Sigmoid colon (tissue), 7 donors: ENCODE data around the gene NCAPG2. TPM values are rescaled to one million over a fixed set of nuclear protein-coding genes. Genes with fewer than 3 reads are reported as not detected.

ENCODE experiments used
- DNase-seq: peaks from one replicate; pipeline ENCODE4 v3.0.0-alpha.2; 2019
- H3K27ac ChIP-seq, 4 donors: fragments of 200-600 bp; sonication (generic); one replicate each; pipeline ENCODE4 v1.5.1; 2016 to 2019; ENCODE audit warnings: mild to moderate bottlenecking in 1 of 4
- H3K27me3 ChIP-seq, 3 donors: fragments of 200-600 bp; sonication (generic); one replicate each; pipeline ENCODE4 v1.5.1; 2019; ENCODE audit warnings: mild to moderate bottlenecking in 1 of 3
- H3K36me3 ChIP-seq, 4 donors: fragments of 200-600 bp; sonication (generic); one replicate each; pipeline ENCODE4 v1.5.1; 2016 to 2019
- H3K4me1 ChIP-seq, 4 donors: fragments of 200-600 bp; sonication (generic); one replicate each; pipeline ENCODE4 v1.5.1; 2017 to 2019
- H3K4me3 ChIP-seq, 4 donors: fragments of 200-600 bp; sonication (generic); one replicate each; pipeline ENCODE4 v1.5.1; 2017 to 2019; ENCODE audit warnings: mild to moderate bottlenecking in 2 of 4, moderate library complexity in 1 of 4
- H3K9me3 ChIP-seq, 4 donors: fragments of 200-600 bp in 3 of 4; sonication (generic) in 3 of 4; one replicate each; pipeline versions ENCODE4 v1.5.1 to v1.6.1; 2013 to 2019
- EP300 ChIP-seq, 4 donors: sonication (generic); formaldehyde crosslinking; IDR thresholded peaks; one replicate each; pipeline ENCODE4 v1.6.1; 2017; ENCODE audit warnings: antibody characterized with exemption in 4 of 4
- POLR2A ChIP-seq, 2 donors: fragments of 450-650 bp; IDR thresholded peaks; one replicate each; pipeline ENCODE4 v1.6.1; 2016; ENCODE audit warnings: antibody characterized with exemption in 2 of 2, mild to moderate bottlenecking in 2 of 2, moderate library complexity in 2 of 2
- POLR2AphosphoS5 ChIP-seq, 4 donors: sonication (generic); formaldehyde crosslinking; IDR thresholded peaks; one replicate each; pipeline ENCODE4 v1.6.1; 2017; ENCODE audit warnings: antibody characterized with exemption in 4 of 4
- WGBS, 2 donors: extraction: QIAGEN DNeasy Blood & Tissue Kit; methylation state at CpG; one replicate each; pipeline ENCODE4 v1.1.7; 2013; 5-methylcytosine and 5-hydroxymethylcytosine counted together
- intact Hi-C: fragments of 100-400 bp; cut with DNase I; formaldehyde crosslinking; loops from one replicate; pipeline ENCODE4 v1.15.1; 2023
- polyA plus RNA-seq, 3 donors: library from polyadenylated mRNA; stranded (reverse); fragments of 200-250 nt; gene quantifications; one replicate each; pipeline ENCODE4 v1.2.3, GENCODE V29; 2013
- total RNA-seq, 4 donors: library from RNA; depleted of rRNA; stranded (reverse); fragments of >200 nt; gene quantifications; one replicate each; pipeline ENCODE4 v1.1.0, GENCODE V29; 2016
- TF ChIP-seq, protein P1 (sequence below), 4 experiments: fragments of 450-650 bp in 3 of 4; fragments of 200-600 bp in 1 of 4; IDR thresholded peaks; one replicate each; pipeline ENCODE4 v1.5.1; 2016 to 2019; ENCODE audit warnings: antibody characterized with exemption in 4 of 4, mild to moderate bottlenecking in 3 of 4, moderate library complexity in 2 of 4
- donor health status: healthy with polysubstance abuse.
- donor health status: Bipolar disorder and iron deficiency.
- donor health status: healthy.

The NCAPG2 gene
- total and polyA plus RNA-seq, 7 donors: 1.2 to 11.5 (median 4.4) TPM

DNA sequence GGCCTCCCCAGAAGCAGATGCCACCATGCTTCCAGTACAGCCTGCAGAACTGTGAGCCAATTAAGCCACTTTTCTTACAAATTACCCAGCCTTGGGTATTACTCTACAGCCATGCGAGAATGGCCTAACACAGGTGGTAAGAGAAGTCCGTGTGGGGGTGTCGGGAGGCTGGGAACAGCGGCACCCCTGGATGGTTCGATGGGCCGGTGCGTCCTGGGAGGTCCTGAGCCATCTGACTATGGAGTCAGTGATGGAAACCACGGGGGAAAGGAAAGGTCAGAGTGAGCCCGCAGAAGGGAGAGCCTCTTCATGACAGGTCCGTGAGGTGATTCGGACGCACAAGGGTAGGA, 114.4 kb downstream of the NCAPG2 start:
- DNase-seq: no peak
- TF ChIP-seq, protein P1, sequence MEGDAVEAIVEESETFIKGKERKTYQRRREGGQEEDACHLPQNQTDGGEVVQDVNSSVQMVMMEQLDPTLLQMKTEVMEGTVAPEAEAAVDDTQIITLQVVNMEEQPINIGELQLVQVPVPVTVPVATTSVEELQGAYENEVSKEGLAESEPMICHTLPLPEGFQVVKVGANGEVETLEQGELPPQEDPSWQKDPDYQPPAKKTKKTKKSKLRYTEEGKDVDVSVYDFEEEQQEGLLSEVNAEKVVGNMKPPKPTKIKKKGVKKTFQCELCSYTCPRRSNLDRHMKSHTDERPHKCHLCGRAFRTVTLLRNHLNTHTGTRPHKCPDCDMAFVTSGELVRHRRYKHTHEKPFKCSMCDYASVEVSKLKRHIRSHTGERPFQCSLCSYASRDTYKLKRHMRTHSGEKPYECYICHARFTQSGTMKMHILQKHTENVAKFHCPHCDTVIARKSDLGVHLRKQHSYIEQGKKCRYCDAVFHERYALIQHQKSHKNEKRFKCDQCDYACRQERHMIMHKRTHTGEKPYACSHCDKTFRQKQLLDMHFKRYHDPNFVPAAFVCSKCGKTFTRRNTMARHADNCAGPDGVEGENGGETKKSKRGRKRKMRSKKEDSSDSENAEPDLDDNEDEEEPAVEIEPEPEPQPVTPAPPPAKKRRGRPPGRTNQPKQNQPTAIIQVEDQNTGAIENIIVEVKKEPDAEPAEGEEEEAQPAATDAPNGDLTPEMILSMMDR (IDR thresholded peaks at IDR 0.05): no peak
- TF ChIP-seq POLR2A (IDR thresholded peaks at IDR 0.05) (no peak), EP300 (IDR thresholded peaks at IDR 0.05) (no peak), POLR2AphosphoS5 (IDR thresholded peaks at IDR 0.05) (no peak)
- no peak overlapping the region for H3K27ac ChIP-seq
- H3K4me3 ChIP-seq: no peak overlapping the region
- intact Hi-C loops: no loop called here
- 89 to 92% methylated on average over 12 of the region's 12 CpGs for WGBS, 2 donors
- no peaks in the 10 kb centered on the region for H3K9me3 ChIP-seq
- peaks cover 2 to 18% (median 17%) of the 10 kb centered on the region in 3 donors for H3K27me3 ChIP-seq
- peaks cover 0 to 28% (median 26%) of the 10 kb centered on the region in 4 donors for H3K4me1 ChIP-seq
- no peaks in the 10 kb centered on the region for H3K36me3 ChIP-seq

DNA sequence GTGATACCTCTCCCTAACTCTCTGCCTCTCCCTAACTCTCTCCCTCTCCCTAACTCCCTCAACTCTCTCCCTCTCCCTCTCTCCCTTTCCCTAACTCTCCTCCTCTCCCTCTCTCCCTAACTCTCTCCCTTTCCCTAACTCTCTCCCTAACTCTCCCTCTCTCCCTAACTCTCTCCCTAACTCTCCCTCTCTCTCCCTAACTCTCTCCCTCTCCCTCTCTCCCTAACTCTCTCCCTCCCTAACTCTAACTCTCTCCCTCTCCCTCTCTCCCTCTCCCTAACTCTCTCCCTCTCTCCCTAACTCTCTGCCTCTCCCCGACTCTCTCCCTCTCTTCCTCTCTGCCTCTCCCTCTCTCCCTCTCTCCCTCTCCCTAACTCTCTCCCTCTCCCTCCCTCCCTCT, 115.0 kb downstream of the NCAPG2 start:
- DNase-seq: no peak
- Histone ChIP-seq H3K9me3 (no peaks in the 10 kb centered on the region), H3K27me3 (peaks cover 2 to 23% (median 21%) of the 10 kb centered on the region in 3 donors), H3K36me3 (no peaks in the 10 kb centered on the region), H3K27ac (no peak overlapping the region), H3K4me1 (peaks cover 0 to 28% (median 26%) of the 10 kb centered on the region in 4 donors), H3K4me3 (no peak overlapping the region)
- no peak for TF ChIP-seq EP300 (IDR thresholded peaks at IDR 0.05)
- TF ChIP-seq, protein P1 (IDR thresholded peaks at IDR 0.05): no peak
- intact Hi-C loops: loop anchor here (5.0 kb wide), 1 partner anchor 192 kb away; no protein-coding TSS in a partner anchor
- WGBS, 2 donors: 42 to 64% methylated on average over 1 of the region's 1 CpG

DNA sequence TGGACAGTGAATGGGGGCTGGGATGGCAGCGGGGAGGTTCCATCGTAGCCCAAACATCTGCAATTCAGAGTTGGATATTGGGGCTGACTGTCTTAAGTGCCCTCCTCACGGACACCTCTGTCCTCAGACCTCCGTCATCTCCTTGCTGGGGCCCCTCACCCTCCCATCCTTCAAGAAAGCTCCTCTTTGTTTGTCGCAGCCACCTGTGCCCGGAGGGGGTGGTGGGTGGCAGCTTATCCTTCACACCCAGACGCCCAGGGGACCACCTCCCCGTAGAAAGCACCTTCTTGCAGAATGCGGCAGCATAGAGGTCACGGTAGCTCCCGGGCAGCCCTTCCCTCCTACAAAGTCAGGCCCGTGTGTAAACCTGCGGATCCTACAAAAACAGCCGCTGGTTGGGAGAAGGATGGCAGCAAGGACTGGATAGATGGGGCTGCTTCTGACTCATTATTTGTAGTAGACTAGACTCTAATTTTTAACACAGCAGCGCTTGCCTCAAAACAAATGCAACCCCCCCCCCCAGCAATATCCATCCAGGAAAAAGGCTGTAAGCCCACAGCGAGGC, 115.6 kb downstream of the NCAPG2 start:
- Histone ChIP-seq H3K36me3 (no peaks in the 10 kb centered on the region), H3K4me3 (no peak overlapping the region), H3K9me3 (no peaks in the 10 kb centered on the region), H3K27ac (no peak overlapping the region), H3K27me3 (peaks cover 2 to 29% (median 24%) of the 10 kb centered on the region in 3 donors), H3K4me1 (peaks cover 0 to 28% (median 26%) of the 10 kb centered on the region in 4 donors)
- TF ChIP-seq EP300 (IDR thresholded peaks at IDR 0.05): no peak
- no peak for TF ChIP-seq POLR2AphosphoS5 (IDR thresholded peaks at IDR 0.05)
- TF ChIP-seq, protein P1 (IDR thresholded peaks at IDR 0.05): no peak
- no peak for TF ChIP-seq POLR2A (IDR thresholded peaks at IDR 0.05)
- peak; percentile 59 for DNase-seq
- 62 to 76% methylated on average over 16 of the region's 16 CpGs for WGBS, 2 donors
- intact Hi-C loops: loop anchor here (5.0 kb wide), 1 partner anchor 192 kb away; no protein-coding TSS in a partner anchor

DNA sequence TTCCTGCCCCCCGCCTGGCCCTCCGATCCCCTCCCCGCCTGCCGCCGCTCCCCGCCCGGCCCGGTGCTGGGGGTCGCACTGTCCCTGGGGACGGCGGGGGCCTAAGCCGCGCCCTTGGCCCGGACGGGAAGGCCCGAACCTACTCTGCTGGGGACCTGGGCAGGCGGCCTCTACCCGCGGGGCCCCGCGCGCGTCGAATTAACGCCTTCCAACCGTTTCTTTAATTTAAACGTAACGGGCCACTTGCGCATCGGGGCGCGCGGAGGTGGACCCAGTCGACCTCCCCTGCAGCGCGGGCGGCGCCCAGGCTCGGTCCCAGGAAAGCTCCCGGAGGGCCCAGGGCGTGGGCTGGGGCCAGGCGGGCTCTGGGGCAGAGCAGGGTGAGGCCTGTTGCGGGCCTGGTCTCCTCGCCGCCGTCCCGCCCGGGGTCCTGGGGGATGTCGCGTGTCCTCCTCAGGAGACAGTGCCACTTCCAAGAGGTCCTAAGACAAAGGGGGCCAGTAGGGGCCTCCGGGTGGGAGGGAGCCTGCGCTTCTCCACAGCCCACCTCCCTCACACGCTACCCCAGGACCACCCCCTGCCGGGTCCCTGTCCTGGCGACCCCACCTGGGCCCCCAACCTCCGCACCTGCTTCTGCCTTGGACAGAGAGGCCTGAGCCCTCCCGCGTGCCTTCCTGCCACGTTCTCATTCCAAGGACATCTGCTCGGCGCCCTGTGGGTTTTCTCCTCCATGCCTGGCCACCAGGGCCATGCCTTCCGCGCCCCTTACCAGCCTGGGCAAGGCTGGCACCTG, 116.3 kb downstream of the NCAPG2 start:
- 14 to 21% methylated on average over 63 of the region's 63 CpGs for WGBS, 2 donors
- Histone ChIP-seq H3K4me3 (peak overlapping the region in 3 of 4 donors; percentile 46 to 58 (median 53)), H3K4me1 (peaks cover 0 to 28% (median 26%) of the 10 kb centered on the region in 4 donors), H3K27me3 (peaks cover 2 to 36% (median 28%) of the 10 kb centered on the region in 3 donors), H3K36me3 (no peaks in the 10 kb centered on the region), H3K9me3 (no peaks in the 10 kb centered on the region), H3K27ac (peak overlapping the region in 1 of 4 donors; percentile 21)
- intact Hi-C loops: loop anchor here (5.0 kb wide), 1 partner anchor 191 kb away; no protein-coding TSS in a partner anchor
- TF ChIP-seq, protein P1 (IDR thresholded peaks at IDR 0.05): no peak
- TF ChIP-seq EP300 (IDR thresholded peaks at IDR 0.05): no peak
- TF ChIP-seq POLR2A (IDR thresholded peaks at IDR 0.05): no peak
- no peak for TF ChIP-seq POLR2AphosphoS5 (IDR thresholded peaks at IDR 0.05)
- peak; percentile 57 for DNase-seq
